ENCODE measurements around the gene RAD51B.

GRCh38 chr14:67932708-67933246 lies 113.2 kb downstream of the RAD51B start:
- TF ChIP-seq POLR2A (IDR thresholded peaks at IDR 0.05; ENCODE audit: low read depth, low read length) (no peak), POLR2AphosphoS5 (IDR thresholded peaks at IDR 0.05; ENCODE audit: low read depth, low read length) (no peak)

Data from GM12892 (cell line).